SKM-1 treated with dmso at 0.1 percent for 144 hours (cell line): Measurements from ENCODE around the gene UGT1A9.

Experiments
- DNase-seq: peaks from one replicate; lab custom pipeline; 2025; ENCODE audit not compliant: unreplicated experiment; lab: John Stamatoyannopoulos, UW

The UGT1A9 gene

GRCh38 chr2:233816334-233816733, 144.6 kb downstream of the UGT1A9 start:
- no peak for DNase-seq

DNA sequence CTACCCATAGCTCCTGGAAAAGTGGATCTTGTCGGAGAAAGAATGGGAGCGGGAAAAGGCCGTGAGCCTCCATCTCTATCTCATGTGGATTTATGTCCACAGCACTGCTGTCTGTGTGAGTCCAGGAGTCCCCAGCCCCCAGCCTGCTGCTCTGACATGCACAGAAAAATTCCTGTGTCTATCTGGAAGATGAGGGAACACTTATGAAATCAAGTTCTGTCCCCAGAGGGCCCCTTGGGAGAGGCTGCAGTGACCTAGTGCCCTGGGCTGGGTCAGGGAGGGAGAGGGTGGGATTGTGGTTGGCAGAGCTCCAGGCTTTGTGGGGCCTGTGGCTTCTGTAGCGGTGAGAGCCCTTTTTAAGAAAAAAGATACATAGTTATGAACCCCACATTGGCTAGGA, 145.1 kb downstream of the UGT1A9 start:
- no peak for DNase-seq

- DNase-seq = no peak
These were observed 145.7 kb downstream of the UGT1A9 start for GRCh38 chr2:233817361-233817911.

GRCh38 chr2:233817995-233818638, 146.4 kb downstream of the UGT1A9 start:
- DNase-seq = no peak

GRCh38 chr2:233818639-233819621, 147.2 kb downstream of the UGT1A9 start:
- no peak for DNase-seq

DNA sequence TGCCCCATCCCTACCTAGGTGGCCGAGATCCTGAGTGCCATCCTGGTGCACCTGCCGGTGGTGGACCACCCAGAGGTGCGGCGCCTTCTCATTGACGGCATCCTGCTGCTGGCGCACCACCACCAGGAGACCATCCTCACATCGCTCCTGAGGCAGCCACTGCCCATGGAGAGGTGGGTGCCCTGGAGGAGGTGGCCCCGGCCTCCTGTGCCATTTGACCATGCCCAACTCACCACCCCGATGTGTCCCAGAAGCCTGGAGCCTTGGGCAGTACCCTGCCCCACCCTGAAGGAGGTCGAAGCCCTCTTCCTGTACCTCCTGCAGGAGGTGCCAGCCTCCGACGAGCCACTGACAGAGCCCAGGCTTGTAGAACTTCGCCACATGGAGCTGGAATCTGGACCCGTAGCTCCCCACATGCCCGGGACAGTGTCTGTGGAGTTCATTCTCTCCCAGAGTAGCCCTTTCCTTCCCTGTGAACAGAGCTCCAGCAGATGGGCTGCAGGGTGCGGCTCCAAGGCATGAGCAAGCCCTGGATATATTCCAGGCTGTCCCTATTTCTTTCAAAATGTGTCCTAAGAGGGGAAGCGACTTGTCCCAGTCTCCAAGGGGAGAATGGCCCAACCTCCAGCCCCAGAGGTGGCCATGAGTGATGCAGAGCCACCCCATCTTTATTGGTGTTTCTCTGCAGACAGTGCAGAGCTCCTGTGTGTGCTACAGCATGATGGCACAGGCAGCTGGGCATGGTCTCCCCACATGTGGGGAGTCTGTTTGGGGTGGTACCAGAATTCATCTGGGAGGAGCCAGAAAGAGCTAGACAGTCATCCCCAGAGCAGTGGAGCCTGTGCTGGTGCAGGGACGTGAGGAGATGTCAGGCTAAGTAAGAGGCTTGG, 148.4 kb downstream of the UGT1A9 start:
- no peak for DNase-seq

DNA sequence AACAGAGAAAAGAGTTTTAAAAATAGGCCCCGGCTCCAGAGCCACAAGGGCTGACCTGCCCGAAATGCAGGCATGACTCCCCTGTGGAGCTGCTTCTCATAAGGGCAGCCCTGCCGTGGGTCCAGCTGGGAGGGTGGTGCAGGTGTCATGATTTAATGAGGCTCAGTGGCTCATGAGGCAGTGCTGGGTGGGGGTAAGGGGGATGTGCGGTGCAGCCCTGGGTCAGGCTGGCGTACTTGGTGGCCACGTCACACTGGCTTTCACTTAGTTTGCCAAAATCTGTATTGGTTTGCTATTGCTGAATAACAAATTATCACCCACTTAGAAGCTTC, 149.0 kb downstream of the UGT1A9 start:
- DNase-seq = no peak

DNA sequence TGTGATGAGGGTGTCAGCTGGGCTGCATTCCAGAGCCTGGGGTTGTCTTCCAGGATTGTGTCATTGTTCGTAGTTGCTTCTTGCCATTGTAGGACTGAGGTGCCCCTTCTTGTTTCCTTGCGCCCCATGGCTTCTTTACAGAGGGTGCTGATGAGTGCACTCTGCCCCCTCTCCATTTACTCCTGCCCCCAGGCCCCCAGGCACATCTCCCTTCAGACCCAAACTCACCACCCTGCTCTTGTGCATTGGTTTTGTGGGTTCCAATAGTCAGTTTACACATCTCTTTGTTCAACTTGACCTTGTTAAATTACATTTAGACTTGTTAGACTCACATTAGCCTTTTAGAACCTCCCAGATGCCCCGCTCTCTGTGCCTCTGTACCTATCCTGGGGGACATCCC, 149.5 kb downstream of the UGT1A9 start:
- no peak for DNase-seq

DNA sequence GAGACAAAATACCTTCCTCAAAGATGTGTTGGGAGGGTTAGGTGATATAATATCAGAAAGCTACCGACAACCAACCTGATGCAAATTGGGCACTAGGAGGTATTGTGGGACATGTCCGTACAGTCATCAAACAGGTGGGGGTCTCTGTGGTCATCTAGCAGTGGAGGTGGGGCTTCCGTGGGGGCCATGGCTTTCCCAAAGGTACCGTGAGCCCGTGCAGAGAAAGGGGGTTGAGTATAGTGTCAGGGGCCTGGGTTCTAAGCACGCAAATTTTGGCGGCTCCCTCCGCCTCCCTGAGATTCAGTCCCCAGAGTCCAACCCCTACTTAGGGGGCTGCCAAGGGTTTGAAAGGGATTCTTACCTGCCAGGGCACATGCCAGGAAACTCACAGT, 150.0 kb downstream of the UGT1A9 start:
- DNase-seq = no peak

- DNase-seq = no peak
These were observed 150.5 kb downstream of the UGT1A9 start for GRCh38 chr2:233822101-233822771.
